GM10266 (cell line): ENCODE measurements around the gene DDX41.

Source experiments
- DNase-seq: peaks from one replicate; pipeline ENCODE4 v3.0.0; 2012; ENCODE audit errors: extremely low spot score
- CTCF ChIP-seq: IDR thresholded peaks from 2 replicates; pipeline ENCODE4 v1.5.1; 2012; ENCODE audit warnings: mild to moderate bottlenecking, low read depth; ENCODE audit not compliant: control insufficient read depth, insufficient read depth; ENCODE audit errors: missing control alignments

Gene DDX41

GRCh38 chr5:177495243-177496060 lies 21.3 kb downstream of the DDX41 start:
- no peak for DNase-seq
- TF ChIP-seq CTCF: no peak

GRCh38 chr5:177494346-177495195 lies 22.2 kb downstream of the DDX41 start:
- DNase-seq: no peak
- peak; percentile 29 for TF ChIP-seq CTCF

GRCh38 chr5:177493795-177494345 lies 22.9 kb downstream of the DDX41 start:
- DNase-seq: no peak
- no peak for TF ChIP-seq CTCF

GRCh38 chr5:177492841-177493240 lies 23.9 kb downstream of the DDX41 start:
- no peak for DNase-seq
- no peak for TF ChIP-seq CTCF

- no peak for DNase-seq
- TF ChIP-seq CTCF: no peak
Measured at GRCh38 chr5:177491983-177492746, 24.6 kb downstream of the DDX41 start.

GRCh38 chr5:177491429-177491945 lies 25.3 kb downstream of the DDX41 start:
- DNase-seq: no peak
- TF ChIP-seq CTCF: peak; percentile 61
